HAP-1 (cell line): ENCODE measurements around the gene BOLA1.

Experiments
- DNase-seq, 2 experiments: peaks; one replicate each; pipeline ENCODE4 v3.0.0-alpha.2; 2016 to 2020; ENCODE audit warnings: low spot score in 2 of 2
- H3K27me3 ChIP-seq: fragments of 250-450 bp; sonication (Bioruptor Pico); 2 replicates; pipeline ENCODE4 v1.5.1; 2020; ENCODE audit warnings: low read depth, mild to moderate bottlenecking, moderate library complexity
- H3K36me3 ChIP-seq: fragments of 250-450 bp; sonication (Bioruptor Pico); replicated peaks from 2 replicates; pipeline ENCODE4 v1.5.1; 2020; ENCODE audit warnings: mild to moderate bottlenecking
- H3K4me1 ChIP-seq: fragments of 250-450 bp; sonication (Bioruptor Pico); 2 replicates; pipeline ENCODE4 v1.5.1; 2020; ENCODE audit warnings: mild to moderate bottlenecking
- H3K4me3 ChIP-seq: fragments of 250-450 bp; sonication (Bioruptor Pico); 2 replicates; pipeline ENCODE4 v1.5.1; 2020; ENCODE audit warnings: mild to moderate bottlenecking, moderate library complexity
- H3K9me3 ChIP-seq: fragments of 250-450 bp; sonication (Bioruptor Pico); 2 replicates; pipeline ENCODE4 v1.5.1; 2020; ENCODE audit warnings: mild to moderate bottlenecking, moderate library complexity
- in situ Hi-C: fragments of 300-500 bp; cut with MboI; formaldehyde crosslinking; loops from 3 replicates; pipeline ENCODE4 v1.14.3; 2020; ENCODE audit warnings: low sequenced_read_pairs, inconsistent platforms, mixed read lengths

Gene BOLA1

GRCh38 chr1:149914545-149914944, 15.2 kb downstream of the BOLA1 start:
- no peak overlapping the region for H3K4me3 ChIP-seq
- in situ Hi-C loops: loop anchor here (25.0 kb wide), 1 partner anchor 248 kb away; no protein-coding TSS in a partner anchor
- H3K36me3 ChIP-seq: no peaks in the 10 kb centered on the region
- H3K4me1 ChIP-seq: no peaks in the 10 kb centered on the region
- no peaks in the 10 kb centered on the region for H3K27me3 ChIP-seq
- H3K9me3 ChIP-seq: no peaks in the 10 kb centered on the region
- no peak for DNase-seq

- H3K4me3 ChIP-seq: no peak overlapping the region
- DNase-seq: no peak
- no peaks in the 10 kb centered on the region for H3K9me3 ChIP-seq
- in situ Hi-C loops: loop anchor here (25.0 kb wide), 1 partner anchor 247 kb away; no protein-coding TSS in a partner anchor
- no peaks in the 10 kb centered on the region for H3K4me1 ChIP-seq
- H3K27me3 ChIP-seq: no peaks in the 10 kb centered on the region
- no peaks in the 10 kb centered on the region for H3K36me3 ChIP-seq
Measured at GRCh38 chr1:149915429-149916192, 16.2 kb downstream of the BOLA1 start.

DNA sequence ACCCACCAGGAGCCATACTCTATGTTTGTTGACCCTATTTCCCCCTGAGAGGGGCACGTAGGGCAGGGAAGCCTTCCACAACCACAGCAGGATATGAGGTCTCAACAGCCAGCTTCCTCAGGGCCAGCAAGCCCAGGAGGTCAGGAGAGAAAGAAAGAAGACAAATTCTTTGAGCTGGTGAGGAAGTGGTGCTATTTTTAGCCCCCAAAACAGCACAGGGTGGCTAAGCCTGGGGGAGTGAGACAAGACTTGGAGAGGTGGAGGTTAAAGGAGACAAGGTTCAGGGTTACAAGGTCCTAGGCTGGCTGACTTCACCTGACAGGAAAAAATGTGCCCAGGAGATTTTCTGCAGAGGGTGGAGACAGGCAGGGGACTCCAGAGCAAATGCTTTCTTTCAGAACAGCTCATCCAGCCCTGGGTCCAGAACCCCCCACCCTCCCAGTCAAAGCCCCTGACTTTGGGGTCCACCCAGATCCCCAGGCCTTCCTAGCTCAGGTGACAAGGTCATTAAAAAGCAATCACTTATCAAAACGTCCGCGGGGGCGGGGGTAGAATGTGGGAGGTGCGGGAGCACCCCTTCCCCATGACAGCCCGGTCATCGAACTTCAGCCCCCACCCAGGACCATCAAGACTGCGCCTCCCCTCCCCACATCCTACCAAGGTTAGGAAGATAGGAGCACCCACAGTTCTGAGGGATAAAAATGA, 17.0 kb downstream of the BOLA1 start:
- DNase-seq: no peak
- Histone ChIP-seq H3K27me3 (no peaks in the 10 kb centered on the region), H3K9me3 (no peaks in the 10 kb centered on the region), H3K4me3 (no peak overlapping the region), H3K36me3 (no peaks in the 10 kb centered on the region; the same call in 1 of the 2 replicates), H3K4me1 (no peaks in the 10 kb centered on the region)
- in situ Hi-C loops: loop anchor here (25.0 kb wide), 1 partner anchor 246 kb away; no protein-coding TSS in a partner anchor

DNA sequence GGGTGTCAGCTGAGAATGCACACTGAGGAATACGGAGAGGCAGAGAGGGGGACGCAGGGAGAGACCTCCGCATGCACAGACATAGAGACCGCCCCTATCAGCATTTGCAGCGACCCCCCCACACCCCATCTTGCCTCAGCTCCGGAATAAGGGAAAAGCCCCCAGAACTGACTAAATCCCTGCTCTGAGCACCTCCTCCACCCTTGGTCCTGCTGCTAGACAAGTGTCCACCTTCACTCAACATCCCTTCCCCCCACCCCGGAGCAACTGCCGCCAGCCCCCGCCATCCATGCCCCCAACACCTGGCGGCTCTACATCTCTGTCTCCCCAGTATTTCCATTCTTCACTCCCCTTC, 17.5 kb downstream of the BOLA1 start:
- Histone ChIP-seq H3K4me1 (no peaks in the 10 kb centered on the region), H3K27me3 (no peaks in the 10 kb centered on the region), H3K9me3 (no peaks in the 10 kb centered on the region), H3K36me3 (peaks cover 3% of the 10 kb centered on the region), H3K4me3 (no peak overlapping the region)
- no peak for DNase-seq
- in situ Hi-C loops: loop anchor here (25.0 kb wide), 1 partner anchor 245 kb away; no protein-coding TSS in a partner anchor

DNA sequence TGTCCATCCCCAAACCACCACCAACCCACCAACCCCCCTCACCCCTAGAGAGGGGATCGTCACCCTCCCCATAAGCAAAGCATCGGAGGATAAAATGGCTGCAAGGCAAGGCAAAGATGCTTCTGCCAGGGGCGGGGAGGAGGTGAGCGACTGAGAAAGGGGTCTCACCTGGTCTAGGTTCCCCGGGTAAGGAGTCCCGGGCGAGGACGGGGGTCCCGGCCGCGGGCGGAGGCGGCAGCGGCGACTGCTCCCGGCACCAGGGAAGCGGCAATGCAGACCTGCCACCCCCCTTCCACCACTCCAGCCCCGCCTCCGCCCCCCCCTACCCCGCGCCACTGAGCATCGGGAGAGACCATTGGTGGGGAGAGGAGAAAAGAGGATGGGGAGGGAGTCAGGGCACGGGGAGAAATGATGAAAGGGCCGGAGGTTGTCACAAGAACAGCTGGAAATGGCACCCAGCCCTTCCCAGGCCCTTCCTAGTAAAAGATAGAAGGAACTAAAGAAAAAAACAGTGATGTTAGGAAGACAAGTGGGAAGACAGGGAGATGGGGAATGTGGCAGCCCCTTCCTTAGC, 18.3 kb downstream of the BOLA1 start, which contains the start of gene SV2A:
SV2A (minus strand) TSS at position 274 of the 574 bp plus-strand sequence. CDS start 4,004 bp downstream, outside the sequence.
- no peak for DNase-seq
- Histone ChIP-seq H3K4me1 (no peaks in the 10 kb centered on the region), H3K9me3 (no peaks in the 10 kb centered on the region), H3K27me3 (no peaks in the 10 kb centered on the region), H3K4me3 (no peak within 1 kb of the TSS), H3K36me3 (peaks cover 8% of the 10 kb centered on the region)
- in situ Hi-C loops: loop anchor here (25.0 kb wide), 1 partner anchor 245 kb away; no protein-coding TSS in a partner anchor

DNA sequence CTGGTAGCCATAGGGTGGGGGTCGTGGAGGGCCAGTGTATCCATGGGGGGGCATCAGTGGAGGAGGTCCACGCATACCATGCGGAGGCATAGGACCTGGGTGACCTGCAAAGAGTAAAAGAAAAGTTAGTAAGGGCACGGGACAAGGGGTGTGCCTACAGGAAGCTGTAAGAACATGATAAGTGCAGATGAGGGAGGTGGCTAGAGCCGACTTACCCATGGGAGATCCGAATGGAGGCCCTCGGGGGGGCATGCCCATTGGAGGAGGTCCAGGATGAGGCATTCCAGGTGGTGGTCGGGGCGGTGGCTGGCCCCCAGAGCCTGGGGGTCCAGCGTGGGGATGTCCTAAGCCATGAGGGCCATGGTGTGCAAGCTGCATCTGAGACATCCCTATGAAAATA, 24.3 kb downstream of the BOLA1 start:
- DNase-seq: no peak
- H3K4me1 ChIP-seq: peaks cover 8% of the 10 kb centered on the region
- in situ Hi-C loops: loop anchor here (25.0 kb wide), 1 partner anchor 239 kb away; no protein-coding TSS in a partner anchor
- no peaks in the 10 kb centered on the region for H3K27me3 ChIP-seq
- peaks cover 54% of the 10 kb centered on the region for H3K36me3 ChIP-seq
- H3K9me3 ChIP-seq: no peaks in the 10 kb centered on the region
- no peak overlapping the region for H3K4me3 ChIP-seq

DNA sequence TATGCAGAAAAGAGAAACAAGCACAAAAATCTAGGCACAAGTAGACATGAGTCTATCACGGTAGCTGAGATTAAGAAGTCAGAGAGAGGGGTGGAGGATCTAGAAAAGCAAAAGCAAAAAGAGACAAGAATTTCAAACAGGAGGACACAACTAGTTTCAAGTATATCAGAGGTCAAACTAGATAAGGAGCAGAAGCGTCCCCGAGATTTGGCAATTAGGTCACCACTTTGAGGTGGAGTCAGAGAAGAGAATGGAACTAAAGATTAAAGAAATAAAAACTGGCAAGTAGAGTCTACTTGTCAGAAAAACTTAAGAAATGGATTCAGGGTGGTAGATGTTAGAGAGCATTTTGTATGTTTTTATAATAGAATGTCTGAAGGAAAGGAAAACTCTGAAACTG, 26.0 kb downstream of the BOLA1 start:
- in situ Hi-C loops: no loop called here
- H3K4me3 ChIP-seq: no peak overlapping the region
- peaks cover 54% of the 10 kb centered on the region for H3K36me3 ChIP-seq
- H3K27me3 ChIP-seq: no peaks in the 10 kb centered on the region
- H3K4me1 ChIP-seq: peaks cover 9% of the 10 kb centered on the region
- no peak for DNase-seq
- H3K9me3 ChIP-seq: no peaks in the 10 kb centered on the region

DNA sequence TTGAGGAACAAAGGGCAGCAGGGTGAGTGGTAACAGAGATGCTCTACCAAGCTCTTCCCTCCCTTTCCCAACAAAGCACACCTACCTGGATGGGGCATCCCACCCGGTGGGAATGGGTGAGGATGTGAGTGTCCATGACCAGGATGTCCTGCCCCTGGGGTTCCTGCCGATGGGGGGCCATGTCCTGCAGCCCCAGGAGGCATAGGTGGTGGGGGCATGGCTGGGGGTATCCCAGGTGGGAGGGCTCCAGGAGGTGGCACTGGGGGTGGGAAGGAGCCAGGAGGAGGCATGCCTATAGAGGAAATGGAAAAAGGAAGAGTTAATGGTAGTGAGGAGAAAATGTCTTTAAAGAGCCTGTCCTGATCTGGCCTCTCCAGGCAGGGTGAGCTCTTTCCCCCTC, 26.4 kb downstream of the BOLA1 start:
- Histone ChIP-seq H3K4me3 (no peak overlapping the region), H3K27me3 (no peaks in the 10 kb centered on the region), H3K36me3 (peaks cover 54% of the 10 kb centered on the region), H3K9me3 (no peaks in the 10 kb centered on the region), H3K4me1 (peaks cover 9% of the 10 kb centered on the region)
- no peak for DNase-seq
- in situ Hi-C loops: no loop called here

- DNase-seq: no peak
- peaks cover 9% of the 10 kb centered on the region for H3K4me1 ChIP-seq
- no peaks in the 10 kb centered on the region for H3K9me3 ChIP-seq
- peaks cover 54% of the 10 kb centered on the region for H3K36me3 ChIP-seq
- H3K27me3 ChIP-seq: no peaks in the 10 kb centered on the region
- H3K4me3 ChIP-seq: peak overlapping the region; percentile 93; the same call in 1 of the 2 replicates
- in situ Hi-C loops: no loop called here
Measured at GRCh38 chr1:149926296-149926695, 26.9 kb downstream of the BOLA1 start.

DNA sequence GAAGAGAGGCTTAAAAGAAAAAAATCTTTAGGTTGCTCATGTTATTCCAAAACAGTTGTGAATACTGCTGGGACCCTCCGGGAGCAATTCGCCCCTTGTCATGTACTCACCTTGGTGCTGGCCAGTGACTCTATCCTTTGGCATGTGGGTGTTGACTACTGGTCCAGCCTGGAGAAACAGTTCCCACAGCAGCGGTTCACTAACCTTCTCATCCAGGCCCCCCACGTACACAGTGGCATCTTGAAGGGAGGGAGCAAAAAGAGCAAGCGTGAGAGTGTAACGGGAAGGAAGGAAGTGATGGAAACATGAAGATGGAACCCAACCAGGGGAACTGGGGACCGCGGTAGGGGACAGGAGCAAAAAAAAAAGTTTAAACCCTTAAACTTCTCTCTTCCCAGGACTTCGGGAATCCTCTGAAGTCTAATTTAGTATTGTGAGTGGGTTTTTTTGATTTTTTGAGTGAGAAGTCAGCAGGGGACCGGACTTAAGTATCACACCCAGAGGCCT, 27.7 kb downstream of the BOLA1 start:
- in situ Hi-C loops: no loop called here
- Histone ChIP-seq H3K4me3 (peak overlapping the region; percentile 93), H3K27me3 (no peaks in the 10 kb centered on the region), H3K9me3 (no peaks in the 10 kb centered on the region), H3K36me3 (peaks cover 50% of the 10 kb centered on the region), H3K4me1 (peaks cover 9% of the 10 kb centered on the region)
- DNase-seq: no peak

- in situ Hi-C loops: no loop called here
- H3K4me1 ChIP-seq: peaks cover 9% of the 10 kb centered on the region
- peaks cover 45% of the 10 kb centered on the region for H3K36me3 ChIP-seq
- peak; percentile 91 to 96 for DNase-seq
- no peaks in the 10 kb centered on the region for H3K27me3 ChIP-seq
- H3K9me3 ChIP-seq: no peaks in the 10 kb centered on the region
- H3K4me3 ChIP-seq: peak within 1 kb of the TSS; percentile 93
Measured at GRCh38 chr1:149927563-149928400, 28.4 kb downstream of the BOLA1 start, which contains the start of gene SF3B4. TSS of gene SF3B4 (minus strand) at chr1:149927803. CDS start at chr1:149927759, 44 bp downstream.

DNA sequence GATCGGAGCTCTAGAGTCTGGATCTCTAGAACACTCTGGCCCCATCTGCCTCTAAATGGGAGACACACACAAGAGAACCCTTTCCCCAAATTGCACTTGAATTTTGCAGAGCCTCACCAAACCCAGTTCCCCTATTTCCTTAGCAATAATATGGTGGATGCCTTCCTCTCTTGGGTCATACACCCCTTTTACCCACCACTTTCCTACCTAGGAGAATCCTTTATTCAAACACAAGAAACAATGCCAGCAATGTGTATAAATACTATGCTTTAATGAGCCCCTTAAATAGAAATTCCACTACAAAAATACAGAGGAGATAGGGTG, 29.0 kb downstream of the BOLA1 start:
- Histone ChIP-seq H3K9me3 (no peaks in the 10 kb centered on the region), H3K36me3 (peaks cover 39% of the 10 kb centered on the region), H3K4me1 (peaks cover 9% of the 10 kb centered on the region), H3K27me3 (no peaks in the 10 kb centered on the region), H3K4me3 (peak overlapping the region; percentile 93)
- no peak for DNase-seq
- in situ Hi-C loops: no loop called here

DNA sequence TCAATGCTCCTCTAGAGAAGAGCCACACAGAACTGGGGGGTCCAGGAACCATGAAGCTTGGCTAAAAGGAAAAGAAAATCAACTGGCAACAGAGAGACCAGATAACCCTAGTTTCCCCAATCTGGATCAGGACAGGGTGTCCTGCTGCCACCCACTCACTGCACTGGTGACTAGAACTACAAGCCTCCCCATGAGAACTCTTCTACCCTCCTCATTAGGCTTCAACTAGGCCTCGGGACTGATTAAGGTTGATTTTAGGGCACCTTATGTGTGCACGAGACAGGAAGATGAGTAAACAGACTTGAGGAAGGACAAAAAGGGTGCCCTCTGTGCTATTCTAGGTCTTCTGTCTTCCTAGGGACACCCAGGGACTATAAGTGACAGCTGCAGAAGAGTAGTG, 30.5 kb downstream of the BOLA1 start:
- Histone ChIP-seq H3K4me3 (no peak overlapping the region), H3K4me1 (peaks cover 9% of the 10 kb centered on the region), H3K36me3 (peaks cover 24% of the 10 kb centered on the region), H3K27me3 (no peaks in the 10 kb centered on the region), H3K9me3 (no peaks in the 10 kb centered on the region)
- in situ Hi-C loops: no loop called here
- DNase-seq: no peak
